Pancreas (tissue), 10 donors: ENCODE measurements around the gene C2. TPM values are rescaled to one million over a fixed set of nuclear protein-coding genes. Genes with fewer than 3 reads are reported as not detected.

Experiments
- ATAC-seq, 4 donors: fragments of 200-7000 bp; cut with Tn5 transposase; one replicate each; pipeline versions ENCODE4 v1.8.0 to v1.9.1; 2020; ENCODE audit warnings: mild to moderate bottlenecking in 4 of 4, moderate library complexity in 4 of 4
- DNase-seq, 6 donors: peaks; one replicate each; pipeline ENCODE4 v3.0.0-alpha.2; 2020
- FAIRE-seq: peaks from 2 replicates; lab custom pipeline; 2012; peaks lifted over from hg19 to GRCh38; lab: Jason Lieb, UNC
- H3K27ac ChIP-seq, 4 donors: fragments of 200-600 bp; sonication (generic); 1 replicate in 3 of 4; 2 replicates in 1 of 4; pipeline versions ENCODE4 v1.5.0 to v1.8.0; 2020
- H3K27me3 ChIP-seq, 4 donors: fragments of 200-600 bp; one replicate each; pipeline ENCODE4 v1.8.0; 2021
- H3K36me3 ChIP-seq, 3 donors: fragments of 200-600 bp; sonication (generic) in 1 of 3; one replicate each; pipeline versions ENCODE4 v1.5.0 to v1.8.0; 2020 to 2021
- H3K4me1 ChIP-seq, 3 donors: fragments of 200-600 bp; one replicate each; pipeline ENCODE4 v1.8.0; 2021
- H3K4me3 ChIP-seq, 4 donors: fragments of 200-600 bp; sonication (generic) in 2 of 4; one replicate each; pipeline versions ENCODE4 v1.5.0 to v1.8.0; 2020 to 2021
- H3K9me3 ChIP-seq, 4 donors: fragments of 200-600 bp; one replicate each; pipeline ENCODE4 v1.8.0; 2021
- CTCF ChIP-seq, 4 donors: fragments of 200-600 bp; sonication (generic) in 3 of 4; IDR thresholded peaks; one replicate each; pipeline versions ENCODE4 v1.5.0 to v1.8.0; 2021; ENCODE audit warnings: antibody characterized with exemption in 4 of 4
- WGBS, 2 donors: extraction: QIAGEN DNeasy Blood & Tissue Kit; methylation state at CpG; one replicate each; pipeline ENCODE4 v1.1.7; 2013; 5-methylcytosine and 5-hydroxymethylcytosine counted together
- intact Hi-C, 3 donors: fragments of 100-400 bp; cut with DNase I; formaldehyde crosslinking; loops; one replicate each; pipeline versions ENCODE4 v1.11.1 to v1.14.2; 2022
- polyA plus RNA-seq, 2 donors: library from polyadenylated mRNA; stranded (reverse); fragments of 200-250 nt; gene quantifications; one replicate each; pipeline ENCODE4 v1.2.3, GENCODE V29; 2013
- total RNA-seq, 6 donors: library from RNA; stranded (reverse); fragmentation: NEBNext Ultra II Directional in 4 of 6; extraction: Animal tissue kit (Norgen Biotek cat#: 25700) in 4 of 6; gene quantifications; one replicate each; pipeline versions ENCODE4 v1.2.1 to v1.2.4, GENCODE V29; 2021 to 2023
- donor health status: healthy with polysubstance abuse.
- donor health status: DM: no; HTN: no; CAD: no; lungs with moderate emphysema.
- donor health status: DM: no; HTN: no; CAD: no.
- donor health status: control.
- donor health status: control.
- donor health status: Bipolar disorder and iron deficiency.
- donor health status: DM: yes; HTN: yes; CAD: no.
- donor health status: DM: no; HTN: no; CAD: no.
- donor health status: DM: no; HTN: no; CAD: no.
- donor health status: DM: yes; HTN: yes; CAD: no.

C2 gene
- total and polyA plus RNA-seq, 8 donors: 0.63 to 14.0 (median 2.2) TPM

GRCh38 chr6:31958741-31959739, 31.5 kb downstream of the C2 start, which contains the start of the genes NELFE and SKIC2:
Gene NELFE (minus strand): TSS chr6:31958971. CDS start chr6:31958446, 525 bp downstream.
Gene SKIC2 (plus strand): TSS chr6:31959175. CDS start chr6:31959193, 18 bp downstream.
- FAIRE-seq (peak; percentile 91), ATAC-seq (peak; percentile 99 to 100 (median 99))

GRCh38 chr6:31961616-31962015, 34.1 kb downstream of the C2 start:
- FAIRE-seq (no peak), DNase-seq (no peak), ATAC-seq (no peak)
- WGBS, 2 donors: 92 to 94% methylated on average over 12 of the region's 12 CpGs
- Histone ChIP-seq H3K27me3 (no peaks in the 10 kb centered on the region), H3K27ac (no peak overlapping the region), H3K4me3 (no peak overlapping the region), H3K9me3 (no peaks in the 10 kb centered on the region), H3K36me3 (peaks cover 0 to 41% (median 7%) of the 10 kb centered on the region in 3 donors), H3K4me1 (peaks cover 0 to 14% (median 6%) of the 10 kb centered on the region in 3 donors)
- TF ChIP-seq CTCF (IDR thresholded peaks at IDR 0.05): no peak
- intact Hi-C loops: no loop called here

More at GRCh38 chr6:31958741-31959739, 31.5 kb downstream of the C2 start, which contains the start of the genes NELFE and SKIC2:
- intact Hi-C loops: loop anchor here in 2 of 3 donors (10.0 kb wide), 1 partner anchor 54 kb away; the partner anchor contains the start of gene ZBTB12 (in 2 of the 2)
- 0 to 1% methylated on average over 53 to 59 of the region's 59 CpGs for WGBS, 2 donors
- no peak for TF ChIP-seq CTCF (IDR thresholded peaks at IDR 0.05)
- Histone ChIP-seq H3K27ac (peak within 1 kb of the TSS; percentile 66 to 74 (median 68)), H3K9me3 (no peaks in the 10 kb centered on the region), H3K4me3 (peak within 1 kb of the TSS; percentile 79 to 97 (median 92)), H3K36me3 (peaks cover 0 to 33% (median 8%) of the 10 kb centered on the region in 3 donors), H3K27me3 (no peaks in the 10 kb centered on the region), H3K4me1 (peaks cover 0 to 14% (median 6%) of the 10 kb centered on the region in 3 donors)
- DNase-seq: peak; percentile 97 to 100 (median 98)

- FAIRE-seq (no peak), DNase-seq (no peak), ATAC-seq (no peak)
- Histone ChIP-seq H3K27ac (no peak overlapping the region), H3K4me1 (peaks cover 0 to 6% (median 4%) of the 10 kb centered on the region in 3 donors), H3K9me3 (no peaks in the 10 kb centered on the region), H3K4me3 (no peak overlapping the region), H3K36me3 (peaks cover 0 to 57% (median 7%) of the 10 kb centered on the region in 3 donors), H3K27me3 (no peaks in the 10 kb centered on the region)
- intact Hi-C loops: no loop called here
- WGBS, 2 donors: 94 to 97% methylated on average over 19 of the region's 19 CpGs
- TF ChIP-seq CTCF (IDR thresholded peaks at IDR 0.05): no peak
Observed at GRCh38 chr6:31963921-31964320, 36.4 kb downstream of the C2 start.

GRCh38 chr6:31965700-31966099, 38.2 kb downstream of the C2 start:
- peaks cover 0 to 57% (median 7%) of the 10 kb centered on the region in 3 donors for H3K36me3 ChIP-seq

More at GRCh38 chr6:31965700-31966099, 38.2 kb downstream of the C2 start:
- no peaks in the 10 kb centered on the region for H3K9me3 ChIP-seq
- no peak overlapping the region for H3K27ac ChIP-seq
- intact Hi-C loops: no loop called here
- no peak overlapping the region for H3K4me3 ChIP-seq
- WGBS, 2 donors: 86 to 90% methylated on average over 13 of the region's 13 CpGs
- FAIRE-seq (no peak), ATAC-seq (no peak), DNase-seq (no peak)
- TF ChIP-seq CTCF (IDR thresholded peaks at IDR 0.05): no peak
- H3K4me1 ChIP-seq: no peaks in the 10 kb centered on the region
- H3K27me3 ChIP-seq: no peaks in the 10 kb centered on the region
